Dermis blood vessel endothelial cell (primary cell): ENCODE data around the gene WDFY2. TPM values are rescaled to one million over a fixed set of nuclear protein-coding genes. Genes with fewer than 3 reads are reported as not detected.
"Not testable (repeated sequence)": the region's sequence is repeated elsewhere in the genome, so short reads cannot be mapped to it uniquely, and the experiment has no call there.

ENCODE experiments used
- DNase-seq: peaks from one replicate; pipeline ENCODE4 v3.0.0; 2010
- total RNA-seq: library from RNA; depleted of rRNA; stranded (reverse); fragments of >200 nt; gene quantifications from 2 replicates; pipeline ENCODE4 v1.2.3, GENCODE V29; 2014

Gene WDFY2
- total RNA-seq = 3.9 and 4.6 TPM in 2 replicates

- DNase-seq = peak; percentile 100
Measured at GRCh38 chr13:51583875-51584730, at the start of gene WDFY2. WDFY2 (plus strand) TSS chr13:51584462; CDS start chr13:51584688, 226 bp downstream.

- no peak for DNase-seq
Measured at GRCh38 chr13:51538591-51539179, 45.6 kb upstream of the WDFY2 start.

- DNase-seq = no peak
Measured at GRCh38 chr13:51539887-51540286, 44.4 kb upstream of the WDFY2 start.

GRCh38 chr13:51541037-51541436, 43.2 kb upstream of the WDFY2 start:
- DNase-seq = no peak

GRCh38 chr13:51541809-51542258, 42.4 kb upstream of the WDFY2 start:
- no peak for DNase-seq

- no peak for DNase-seq
Measured at GRCh38 chr13:51542346-51543242, 41.7 kb upstream of the WDFY2 start.

GRCh38 chr13:51545446-51545845, 38.8 kb upstream of the WDFY2 start:
- DNase-seq = not testable (repeated sequence)

GRCh38 chr13:51547425-51548176, 36.7 kb upstream of the WDFY2 start:
- DNase-seq = no peak

GRCh38 chr13:51549050-51549449, 35.2 kb upstream of the WDFY2 start:
- no peak for DNase-seq

- DNase-seq = no peak
Measured at GRCh38 chr13:51549593-51549992, 34.7 kb upstream of the WDFY2 start.

- DNase-seq = no peak
Measured at GRCh38 chr13:51550151-51550550, 34.1 kb upstream of the WDFY2 start.

- DNase-seq = no peak
Measured at GRCh38 chr13:51551416-51551815, 32.8 kb upstream of the WDFY2 start.

- no peak for DNase-seq
Measured at GRCh38 chr13:51552027-51552426, 32.2 kb upstream of the WDFY2 start.

GRCh38 chr13:51553531-51553930, 30.7 kb upstream of the WDFY2 start:
- no peak for DNase-seq

- DNase-seq = no peak
Measured at GRCh38 chr13:51556740-51557139, 27.5 kb upstream of the WDFY2 start.

- DNase-seq = no peak
Measured at GRCh38 chr13:51557438-51557837, 26.8 kb upstream of the WDFY2 start.

GRCh38 chr13:51557875-51558612, 26.2 kb upstream of the WDFY2 start:
- DNase-seq = peak; percentile 16

- no peak for DNase-seq
Measured at GRCh38 chr13:51559946-51560735, 24.1 kb upstream of the WDFY2 start.

GRCh38 chr13:51562011-51562671, 22.1 kb upstream of the WDFY2 start:
- no peak for DNase-seq

GRCh38 chr13:51564252-51564651, 20.0 kb upstream of the WDFY2 start:
- no peak for DNase-seq
